Type B pancreatic cell (in vitro differentiated cells): ENCODE data around the gene CTCF. TPM values are rescaled to one million over a fixed set of nuclear protein-coding genes. Genes with fewer than 3 reads are reported as not detected.
A peak's percentile ranks its signal among the peaks of the same experiment; 100 is the strongest.

Experiments
- DNase-seq: peaks from one replicate; pipeline ENCODE4 v3.0.0; 2021; ENCODE audit warnings: mixed read lengths; ENCODE audit not compliant: unreplicated experiment; ENCODE audit errors: extremely low spot score
- H3K27ac Mint-ChIP-seq: 2 replicates; pipeline ENCODE4 v1.8.0; 2021; ENCODE audit warnings: mild to moderate bottlenecking, mixed read lengths
- H3K27me3 Mint-ChIP-seq: 2 replicates; pipeline ENCODE4 v1.8.0; 2021; ENCODE audit warnings: mixed read lengths
- H3K36me3 Mint-ChIP-seq: 2 replicates; pipeline ENCODE4 v1.8.0; 2021; ENCODE audit warnings: mixed read lengths
- H3K4me1 Mint-ChIP-seq: one replicate; pipeline ENCODE4 v1.8.0; 2021; ENCODE audit warnings: mixed read lengths; ENCODE audit not compliant: unreplicated experiment
- H3K4me3 Mint-ChIP-seq: 2 replicates; pipeline ENCODE4 v1.8.0; 2021; ENCODE audit warnings: mild to moderate bottlenecking, mixed read lengths
- H3K9me3 Mint-ChIP-seq: 2 replicates; pipeline ENCODE4 v1.8.0; 2021; ENCODE audit warnings: mixed read lengths
- total RNA-seq: library from RNA; stranded (reverse); gene quantifications from 2 replicates; pipeline ENCODE4 v1.2.1, GENCODE V29; 2021; ENCODE audit warnings: low replicate concordance
- TF ChIP-seq, protein P1 (sequence below): fragments of 200-600 bp; sonication (generic); conservative IDR thresholded peaks from 2 replicates; pipeline ENCODE4 v1.5.0; 2021; ENCODE audit warnings: antibody characterized with exemption, mild to moderate bottlenecking

CTCF gene
- total RNA-seq, 1 donor from 2014 or later, result 57.8 TPM

DNA sequence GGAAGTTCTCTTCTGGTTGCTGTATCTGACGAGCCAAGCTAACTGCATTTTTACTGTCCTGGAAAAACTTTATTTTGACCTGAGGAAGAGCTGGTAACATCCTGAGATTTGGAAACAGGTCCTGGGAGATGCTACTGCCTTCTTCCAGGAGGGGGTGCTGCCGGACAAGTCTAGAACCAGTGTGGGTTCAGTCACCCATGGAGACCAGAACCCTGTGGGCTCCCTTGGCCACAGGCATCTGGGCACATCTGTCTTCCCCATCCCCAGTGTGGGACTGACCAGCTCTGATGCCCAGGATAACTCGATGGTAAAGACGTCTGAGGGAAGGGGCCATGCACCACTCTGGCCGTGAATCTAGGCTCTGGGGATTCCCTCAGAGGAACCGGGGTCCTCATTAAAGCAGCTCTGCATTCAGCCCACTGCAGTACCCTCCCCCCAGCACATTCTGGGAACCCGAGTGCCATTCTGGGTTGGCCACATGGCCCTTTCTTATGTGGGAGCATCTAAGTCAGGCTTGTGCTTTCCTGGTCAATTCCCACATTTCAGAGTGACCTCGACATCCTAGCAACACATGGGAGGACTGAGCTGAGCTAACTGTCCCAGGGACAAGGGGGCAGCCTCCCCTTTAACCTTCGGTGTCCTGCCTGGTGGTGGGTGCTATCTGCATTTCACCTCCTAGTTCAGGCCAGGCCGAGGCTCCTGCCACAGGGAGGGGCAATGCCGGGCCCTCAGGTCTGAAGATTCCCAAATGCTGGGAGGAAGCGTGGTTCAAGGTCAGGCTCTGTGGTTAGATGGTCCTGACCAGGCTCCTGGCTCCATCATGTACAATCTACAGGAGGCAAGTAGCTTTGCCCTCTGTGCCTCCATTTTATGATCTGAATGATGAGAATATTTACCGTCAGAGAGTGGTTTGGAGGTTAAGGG, 110.7 kb downstream of the CTCF start:
- no peaks in the 10 kb centered on the region for H3K36me3 Mint-ChIP-seq
- H3K4me1 Mint-ChIP-seq, result peaks cover 22% of the 10 kb centered on the region
- no peak overlapping the region for H3K4me3 Mint-ChIP-seq
- H3K27ac Mint-ChIP-seq, result peak overlapping the region; percentile 21
- no peaks in the 10 kb centered on the region for H3K9me3 Mint-ChIP-seq
- H3K27me3 Mint-ChIP-seq, result no peaks in the 10 kb centered on the region
- DNase-seq, result no peak
- TF ChIP-seq, protein P1, sequence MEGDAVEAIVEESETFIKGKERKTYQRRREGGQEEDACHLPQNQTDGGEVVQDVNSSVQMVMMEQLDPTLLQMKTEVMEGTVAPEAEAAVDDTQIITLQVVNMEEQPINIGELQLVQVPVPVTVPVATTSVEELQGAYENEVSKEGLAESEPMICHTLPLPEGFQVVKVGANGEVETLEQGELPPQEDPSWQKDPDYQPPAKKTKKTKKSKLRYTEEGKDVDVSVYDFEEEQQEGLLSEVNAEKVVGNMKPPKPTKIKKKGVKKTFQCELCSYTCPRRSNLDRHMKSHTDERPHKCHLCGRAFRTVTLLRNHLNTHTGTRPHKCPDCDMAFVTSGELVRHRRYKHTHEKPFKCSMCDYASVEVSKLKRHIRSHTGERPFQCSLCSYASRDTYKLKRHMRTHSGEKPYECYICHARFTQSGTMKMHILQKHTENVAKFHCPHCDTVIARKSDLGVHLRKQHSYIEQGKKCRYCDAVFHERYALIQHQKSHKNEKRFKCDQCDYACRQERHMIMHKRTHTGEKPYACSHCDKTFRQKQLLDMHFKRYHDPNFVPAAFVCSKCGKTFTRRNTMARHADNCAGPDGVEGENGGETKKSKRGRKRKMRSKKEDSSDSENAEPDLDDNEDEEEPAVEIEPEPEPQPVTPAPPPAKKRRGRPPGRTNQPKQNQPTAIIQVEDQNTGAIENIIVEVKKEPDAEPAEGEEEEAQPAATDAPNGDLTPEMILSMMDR, result peak; percentile 75

GRCh38 chr16:67673712-67674580, 111.6 kb downstream of the CTCF start:
- H3K27ac Mint-ChIP-seq, result peak overlapping the region; percentile 21
- no peak for DNase-seq
- H3K36me3 Mint-ChIP-seq, result no peaks in the 10 kb centered on the region
- H3K27me3 Mint-ChIP-seq, result no peaks in the 10 kb centered on the region
- H3K4me1 Mint-ChIP-seq, result peaks cover 22% of the 10 kb centered on the region
- TF ChIP-seq, protein P1, result no peak
- H3K4me3 Mint-ChIP-seq, result no peak overlapping the region
- no peaks in the 10 kb centered on the region for H3K9me3 Mint-ChIP-seq

DNA sequence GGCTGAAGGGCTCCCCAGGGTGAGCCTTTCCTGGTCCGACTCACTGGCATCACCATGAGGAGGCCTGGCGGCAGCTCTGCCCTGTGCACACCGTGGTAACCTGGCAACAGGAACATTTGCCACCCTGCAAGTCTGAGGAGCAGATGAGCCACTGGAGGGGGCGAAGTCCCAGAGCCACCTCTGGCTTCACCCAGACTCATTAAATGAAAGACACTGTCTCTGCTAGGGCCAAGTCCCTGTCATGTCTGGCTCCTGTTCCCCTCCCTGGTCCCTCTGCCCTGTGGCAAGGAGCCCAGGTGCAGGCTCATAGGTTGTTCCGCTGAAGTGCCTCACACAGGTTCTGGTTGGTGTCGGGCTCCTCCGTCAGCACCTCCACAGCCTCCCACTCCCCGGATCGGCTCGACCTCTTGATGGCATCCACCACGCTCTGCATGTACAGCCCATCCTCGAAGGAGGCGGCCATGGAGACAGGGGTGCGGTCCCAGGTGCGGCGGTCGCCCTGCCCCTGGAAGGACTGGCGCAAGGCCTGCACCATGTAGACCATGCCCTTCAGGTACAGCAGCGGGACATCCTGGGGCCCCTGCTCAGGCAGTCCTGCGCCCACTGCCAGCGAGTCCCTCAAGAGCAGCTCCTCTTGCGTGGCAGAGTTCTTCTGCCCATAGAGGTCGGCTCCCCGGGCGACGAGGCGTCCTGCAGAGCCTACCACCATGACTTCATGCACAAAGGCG, 112.7 kb downstream of the CTCF start:
- Mint-ChIP-seq H3K27me3 (no peaks in the 10 kb centered on the region), H3K9me3 (no peaks in the 10 kb centered on the region), H3K27ac (no peak overlapping the region), H3K36me3 (no peaks in the 10 kb centered on the region), H3K4me1 (peaks cover 22% of the 10 kb centered on the region), H3K4me3 (no peak overlapping the region)
- no peak for DNase-seq
- TF ChIP-seq, protein P1, result no peak

DNA sequence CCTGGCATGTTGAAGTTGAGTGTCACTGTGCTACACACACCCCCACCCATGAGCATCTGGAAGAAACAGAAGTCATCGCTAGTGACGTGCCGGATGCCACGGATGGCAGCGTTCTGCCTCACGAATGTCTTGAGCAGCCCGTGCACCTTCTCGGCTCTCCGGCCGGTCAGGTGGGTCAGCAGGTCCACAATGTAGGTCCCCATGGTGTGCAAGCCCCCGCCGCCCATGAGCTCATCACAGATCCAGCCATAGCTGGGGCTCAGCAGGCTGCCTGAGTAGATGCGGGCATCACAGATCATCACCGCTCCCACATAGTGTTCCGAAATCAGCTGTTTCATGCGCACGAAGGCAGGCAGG, 113.2 kb downstream of the CTCF start:
- Mint-ChIP-seq H3K4me1 (peaks cover 22% of the 10 kb centered on the region), H3K36me3 (no peaks in the 10 kb centered on the region), H3K27ac (no peak overlapping the region), H3K27me3 (no peaks in the 10 kb centered on the region), H3K9me3 (no peaks in the 10 kb centered on the region), H3K4me3 (no peak overlapping the region)
- TF ChIP-seq, protein P1, result no peak
- no peak for DNase-seq

DNA sequence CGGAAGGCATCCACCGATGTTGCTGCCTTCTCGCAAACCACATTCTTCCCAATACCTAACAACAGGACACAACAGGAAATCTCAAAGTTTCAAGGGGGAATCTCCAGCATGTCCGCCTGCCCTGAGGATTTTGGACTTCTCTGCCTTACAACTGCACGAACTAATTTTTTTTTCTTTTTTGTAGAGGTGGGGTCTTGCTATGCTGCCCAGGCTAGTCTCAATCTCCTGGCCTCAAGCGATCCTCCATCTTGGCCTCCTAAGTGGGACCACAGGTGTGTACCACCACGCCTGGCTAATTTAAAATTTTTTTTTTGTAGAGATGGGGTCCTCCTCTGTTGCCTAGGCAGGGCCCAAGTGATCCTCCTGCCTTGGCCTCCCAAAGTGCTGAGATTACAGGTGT, 113.7 kb downstream of the CTCF start:
- H3K9me3 Mint-ChIP-seq, result no peaks in the 10 kb centered on the region
- peak overlapping the region; percentile 88 for H3K27ac Mint-ChIP-seq
- TF ChIP-seq, protein P1, result no peak
- no peaks in the 10 kb centered on the region for H3K36me3 Mint-ChIP-seq
- DNase-seq, result no peak
- H3K27me3 Mint-ChIP-seq, result no peaks in the 10 kb centered on the region
- H3K4me1 Mint-ChIP-seq, result peaks cover 22% of the 10 kb centered on the region
- no peak overlapping the region for H3K4me3 Mint-ChIP-seq
